GM18907 (cell line): ENCODE measurements around the gene TGM5.
"Not testable (repeated sequence)": the region's sequence is repeated elsewhere in the genome, so short reads cannot be mapped to it uniquely, and the experiment has no call there.

Source experiments
- ATAC-seq: cut with Tn5 transposase; IDR thresholded peaks from one replicate; pipeline ENCODE4 v1.9.1; 2021; ENCODE audit warnings: mild to moderate bottlenecking, moderate library complexity; ENCODE audit not compliant: unreplicated experiment

Gene TGM5

DNA sequence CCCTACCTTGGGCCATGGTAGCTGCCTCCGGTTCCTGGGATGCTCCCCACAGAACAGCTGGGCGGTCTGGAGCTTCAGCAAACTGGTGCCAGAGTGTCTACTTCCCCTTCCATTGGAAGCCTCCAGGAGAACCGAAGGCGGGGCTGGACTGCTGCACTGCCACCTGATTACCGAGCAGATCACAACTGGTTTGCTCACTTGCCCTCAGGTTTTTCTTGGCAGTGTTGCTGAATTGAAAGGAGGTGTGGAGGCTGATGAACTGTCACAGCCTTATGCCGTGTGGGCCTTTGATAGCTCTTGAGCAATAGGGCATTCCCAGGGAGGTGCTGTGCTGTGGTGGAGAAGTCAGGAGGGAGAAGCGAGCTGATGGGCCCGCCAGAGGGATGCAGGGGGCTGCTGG, at the start of gene TGM5:
TGM5 (minus strand) TSS at position 95 of the 400 bp plus-strand sequence; CDS start at position 16, 79 bp downstream.
- ATAC-seq = no peak

- no peak for ATAC-seq
Measured at GRCh38 chr15:43314171-43314570, 47.4 kb upstream of the TGM5 start.

DNA sequence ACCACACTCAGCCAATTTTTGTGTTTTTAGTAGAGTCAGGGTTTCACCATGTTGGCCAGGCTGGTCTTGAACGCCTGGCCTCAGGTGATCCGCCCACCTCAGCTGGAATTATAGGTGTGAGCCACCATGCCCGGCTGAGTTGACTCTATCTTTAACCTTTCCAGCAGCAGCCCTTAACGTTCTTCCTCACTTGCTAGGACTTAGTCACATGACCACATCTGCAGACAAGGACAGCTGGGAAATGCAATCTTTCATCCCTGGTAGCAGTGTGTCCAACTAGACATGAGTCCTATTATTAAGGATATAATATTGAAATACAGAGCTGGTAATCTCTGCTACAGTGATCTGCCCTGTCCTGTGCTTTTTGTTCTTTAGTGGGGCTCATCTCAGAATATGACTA, 45.6 kb upstream of the TGM5 start:
- ATAC-seq = no peak

- ATAC-seq = no peak
Measured at GRCh38 chr15:43302205-43302817, 35.6 kb upstream of the TGM5 start, which contains the start of gene TGM7. Gene TGM7 (minus strand): TSS chr15:43302255.

GRCh38 chr15:43299884-43300283, 33.2 kb upstream of the TGM5 start:
- ATAC-seq = no peak

GRCh38 chr15:43299411-43299810, 32.7 kb upstream of the TGM5 start:
- no peak for ATAC-seq

GRCh38 chr15:43294091-43294706, 27.5 kb upstream of the TGM5 start:
- no peak for ATAC-seq

GRCh38 chr15:43293432-43293831, 26.7 kb upstream of the TGM5 start:
- ATAC-seq = no peak

DNA sequence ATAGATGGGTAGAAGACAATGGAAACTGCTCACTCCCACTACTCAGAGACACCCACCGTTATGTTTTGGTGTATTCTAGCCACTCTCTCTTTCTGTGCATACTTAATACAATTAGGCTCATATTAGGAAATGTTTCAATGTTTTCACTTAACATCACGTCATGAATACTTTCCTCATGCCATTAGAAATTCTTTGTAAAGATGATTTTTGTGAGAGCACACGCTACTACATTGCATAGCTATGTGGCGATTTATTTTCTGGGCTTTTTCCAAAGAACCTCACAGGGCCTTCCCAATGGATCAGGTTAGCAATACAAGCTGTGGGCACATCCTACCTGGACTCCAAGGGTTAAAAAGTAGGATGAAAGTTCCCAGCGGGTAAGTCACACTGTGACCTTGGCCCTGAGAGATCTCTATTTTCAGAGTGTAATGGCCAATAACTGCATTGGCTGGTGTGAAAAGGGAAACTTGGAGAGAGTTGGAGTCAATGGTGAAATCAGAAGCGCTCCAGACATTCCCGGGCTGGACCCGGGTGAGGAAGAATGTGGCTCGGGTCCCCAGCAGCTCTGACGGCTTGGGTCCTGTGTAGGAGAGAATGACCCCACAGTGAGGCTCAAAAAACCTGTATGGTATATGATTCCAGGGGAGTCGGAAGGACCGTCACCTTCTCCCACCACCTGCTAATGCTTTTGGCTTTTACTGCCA, 25.8 kb upstream of the TGM5 start:
- ATAC-seq = no peak

DNA sequence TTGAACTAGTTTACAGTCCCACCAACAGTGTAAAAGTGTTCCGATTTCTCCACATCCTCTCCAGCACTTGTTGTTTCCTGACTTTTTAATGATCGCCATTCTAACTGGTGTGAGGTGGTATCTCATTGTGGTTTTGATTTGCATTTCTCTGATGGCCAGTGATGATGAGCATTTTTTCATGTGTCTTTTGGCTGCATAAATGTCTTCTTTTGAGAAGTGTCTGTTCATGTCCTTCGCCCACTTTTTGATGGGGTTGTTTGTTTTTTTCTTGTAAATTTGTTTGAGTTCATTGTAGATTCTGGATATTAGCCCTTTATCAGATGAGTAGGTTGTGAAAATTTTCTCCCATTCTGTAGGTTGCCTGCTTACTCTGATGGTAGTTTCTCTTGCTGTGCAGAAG, 22.9 kb upstream of the TGM5 start:
- not testable (repeated sequence) for ATAC-seq

DNA sequence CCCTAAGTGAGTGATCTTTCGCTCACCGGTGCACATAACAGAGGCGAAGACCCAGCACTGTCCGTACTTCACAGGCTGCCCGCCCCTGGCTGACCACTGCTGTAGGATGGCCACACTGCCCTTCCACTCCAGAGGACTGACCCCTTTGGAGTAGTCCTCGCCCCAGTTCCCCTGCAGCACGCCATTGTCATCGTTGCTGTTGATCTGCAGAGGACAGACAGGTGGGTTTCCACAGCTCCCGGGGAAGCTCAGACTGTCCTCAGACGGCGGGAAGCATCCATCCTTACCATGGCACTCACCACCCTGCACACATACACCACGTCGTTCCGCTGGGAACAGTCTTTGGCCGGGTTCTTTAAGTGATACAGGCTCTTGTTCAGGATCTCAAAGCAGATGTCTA, 20.5 kb upstream of the TGM5 start:
- ATAC-seq = no peak

DNA sequence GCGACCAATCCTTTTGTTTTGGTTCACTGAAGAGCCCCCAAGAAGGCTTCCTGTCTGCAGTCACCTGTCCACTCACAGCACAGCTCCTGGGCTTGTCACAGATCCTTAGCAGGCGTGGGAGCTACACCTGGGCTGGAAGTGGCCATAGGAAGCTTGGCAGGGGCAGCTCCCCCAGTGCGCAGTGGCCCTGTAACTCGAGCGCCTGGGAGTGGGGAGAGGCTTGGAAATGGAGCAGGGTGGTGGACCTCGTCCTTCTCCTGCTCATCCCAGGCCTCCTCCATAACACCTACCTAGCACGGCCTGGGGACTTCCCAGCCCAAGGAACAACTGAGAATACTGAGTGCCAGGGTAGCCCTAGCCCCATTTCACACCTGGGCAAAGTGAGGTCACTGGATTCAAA, 19.3 kb upstream of the TGM5 start:
- ATAC-seq = no peak

GRCh38 chr15:43285609-43286037, 18.9 kb upstream of the TGM5 start:
- no peak for ATAC-seq

GRCh38 chr15:43283526-43283925, 16.8 kb upstream of the TGM5 start:
- ATAC-seq = no peak

DNA sequence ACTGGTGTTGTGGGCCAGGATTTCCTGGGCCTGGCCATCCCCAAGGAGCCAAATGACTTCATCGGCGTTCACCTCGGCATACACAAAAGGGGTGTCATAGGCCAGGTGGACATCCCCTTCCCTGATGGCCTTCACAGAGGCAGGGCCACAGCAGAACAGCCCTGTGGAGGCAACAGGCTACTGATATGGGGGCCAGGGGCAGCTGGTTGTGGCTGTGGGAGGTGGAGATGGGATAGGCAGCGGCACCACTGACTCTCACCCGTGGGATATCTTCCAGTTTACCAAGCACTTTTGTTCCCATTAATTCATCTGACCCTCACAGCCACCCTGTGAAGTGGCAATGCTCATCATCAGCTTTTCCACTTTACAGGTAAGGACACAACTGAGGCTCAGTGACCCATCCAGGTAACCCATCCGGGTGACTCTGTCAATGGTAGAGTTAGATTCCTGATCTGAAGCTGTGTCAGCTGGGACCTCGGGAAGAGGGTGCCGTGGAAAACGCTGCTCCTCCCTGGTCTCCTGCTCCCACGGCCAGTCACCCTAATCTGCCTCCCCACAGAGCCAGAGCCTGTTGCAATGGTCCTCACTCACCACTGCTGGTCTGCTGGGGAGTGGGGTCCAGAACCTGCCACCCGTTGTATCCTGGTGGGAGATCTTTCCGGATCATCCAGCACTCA, 15.3 kb upstream of the TGM5 start:
- ATAC-seq = no peak

- no peak for ATAC-seq
Measured at GRCh38 chr15:43280996-43281395, 14.3 kb upstream of the TGM5 start.

DNA sequence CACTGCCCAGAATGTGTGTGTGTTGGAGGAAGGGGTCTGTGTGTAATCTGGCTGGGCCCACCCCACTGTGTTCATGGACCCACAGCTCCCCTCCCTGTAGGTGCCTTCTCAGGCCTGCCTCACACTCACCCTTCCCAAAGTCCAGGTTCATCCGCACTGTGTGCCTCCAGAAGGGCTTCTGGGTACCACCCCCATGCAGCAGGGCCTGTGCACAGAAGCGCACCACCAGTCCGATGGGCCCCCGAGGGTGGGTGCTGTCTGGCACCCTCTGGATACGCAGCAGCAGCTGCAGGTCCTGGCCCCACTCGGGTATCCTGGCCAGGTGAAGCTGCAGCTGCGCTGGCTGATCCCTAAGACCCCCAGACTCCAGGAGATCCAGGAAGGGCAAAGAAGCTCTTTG, 12.8 kb upstream of the TGM5 start:
- ATAC-seq = no peak

GRCh38 chr15:43278869-43279268, 12.1 kb upstream of the TGM5 start:
- ATAC-seq = no peak

DNA sequence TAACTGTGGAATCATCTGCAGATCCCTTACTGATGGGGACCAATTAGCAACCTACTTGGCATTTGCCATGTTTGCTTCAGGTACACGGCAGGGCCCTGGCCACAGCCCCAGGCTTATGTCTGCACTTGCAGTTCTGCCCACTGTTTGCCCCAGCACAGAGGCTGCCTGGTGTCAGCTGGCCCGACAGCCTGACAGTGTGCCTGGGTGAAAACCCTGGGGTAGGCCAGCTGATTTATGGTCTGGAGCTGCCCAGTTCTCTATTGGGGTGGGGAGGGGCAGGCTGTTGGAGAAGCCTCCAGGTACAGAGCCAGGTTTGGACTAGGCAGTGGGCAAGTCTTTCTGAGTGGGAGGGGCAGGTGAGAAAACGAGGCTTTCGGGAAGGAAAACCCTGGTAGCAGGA, 11.2 kb upstream of the TGM5 start:
- no peak for ATAC-seq

DNA sequence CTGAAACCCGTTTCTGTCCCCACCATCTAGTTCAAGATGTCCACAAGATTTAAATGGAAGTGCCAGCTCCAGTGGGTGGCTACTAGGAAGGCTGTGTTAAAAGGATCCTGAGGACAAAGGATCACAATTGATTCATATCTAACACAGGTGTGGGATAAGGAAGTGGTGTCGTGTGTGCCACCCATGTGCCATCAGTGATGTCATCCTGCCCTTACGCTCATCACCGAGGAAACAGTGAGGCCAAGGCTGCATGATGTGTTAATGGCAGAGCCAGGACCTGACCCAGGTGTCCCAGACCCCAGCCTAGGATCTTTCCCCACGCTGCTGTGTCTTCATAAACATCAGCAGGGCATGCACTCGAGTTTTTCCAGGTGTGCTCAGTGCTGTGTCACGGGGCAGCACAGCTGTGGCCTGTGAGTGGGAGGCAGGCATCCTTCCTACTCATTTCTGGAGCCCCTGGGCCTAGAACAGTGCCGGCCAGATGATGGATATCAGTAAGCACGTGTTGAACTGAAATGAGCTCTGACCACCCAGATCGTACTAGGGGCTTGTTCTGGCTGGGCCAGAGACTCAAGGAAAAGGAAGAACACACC, 10.6 kb upstream of the TGM5 start:
- ATAC-seq = no peak

- ATAC-seq = no peak
Measured at GRCh38 chr15:43276563-43277200, 10.0 kb upstream of the TGM5 start.
